Measurements from ENCODE around the gene NUTF2.

- TF ChIP-seq, protein P1, sequence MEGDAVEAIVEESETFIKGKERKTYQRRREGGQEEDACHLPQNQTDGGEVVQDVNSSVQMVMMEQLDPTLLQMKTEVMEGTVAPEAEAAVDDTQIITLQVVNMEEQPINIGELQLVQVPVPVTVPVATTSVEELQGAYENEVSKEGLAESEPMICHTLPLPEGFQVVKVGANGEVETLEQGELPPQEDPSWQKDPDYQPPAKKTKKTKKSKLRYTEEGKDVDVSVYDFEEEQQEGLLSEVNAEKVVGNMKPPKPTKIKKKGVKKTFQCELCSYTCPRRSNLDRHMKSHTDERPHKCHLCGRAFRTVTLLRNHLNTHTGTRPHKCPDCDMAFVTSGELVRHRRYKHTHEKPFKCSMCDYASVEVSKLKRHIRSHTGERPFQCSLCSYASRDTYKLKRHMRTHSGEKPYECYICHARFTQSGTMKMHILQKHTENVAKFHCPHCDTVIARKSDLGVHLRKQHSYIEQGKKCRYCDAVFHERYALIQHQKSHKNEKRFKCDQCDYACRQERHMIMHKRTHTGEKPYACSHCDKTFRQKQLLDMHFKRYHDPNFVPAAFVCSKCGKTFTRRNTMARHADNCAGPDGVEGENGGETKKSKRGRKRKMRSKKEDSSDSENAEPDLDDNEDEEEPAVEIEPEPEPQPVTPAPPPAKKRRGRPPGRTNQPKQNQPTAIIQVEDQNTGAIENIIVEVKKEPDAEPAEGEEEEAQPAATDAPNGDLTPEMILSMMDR (IDR thresholded peaks at IDR 0.05), result no peak
- TF ChIP-seq EZH2 (IDR thresholded peaks at IDR 0.05; ENCODE audit: borderline replicate concordance, insufficient read depth, low read depth, low read length, poor library complexity, severe bottlenecking), result no peak
These were observed 33.9 kb downstream of the NUTF2 start for GRCh38 chr16:67880584-67880983.
